ENCODE data around the gene GCKR.

The GCKR gene

GRCh38 chr2:27453968-27454367 lies 42.7 kb upstream of the GCKR start:
- no peaks in the 10 kb centered on the region for H3K36me3 ChIP-seq (replicated peaks; ENCODE audit: insufficient read depth, low read length)
- no peak overlapping the region for H3K9ac ChIP-seq (ENCODE audit: low read length)
- no peak for TF ChIP-seq CTCF (IDR thresholded peaks at IDR 0.05; ENCODE audit: low read length)
- no peak for TF ChIP-seq EZH2 (optimal IDR thresholded peaks at IDR 0.05; ENCODE audit: low read depth, low read length)
- TF ChIP-seq EZH2phosphoT487 (IDR thresholded peaks at IDR 0.05; ENCODE audit: low read length) = no peak

GRCh38 chr2:27461118-27461517 lies 35.5 kb upstream of the GCKR start:
- H3K9ac ChIP-seq (ENCODE audit: low read length) = no peak overlapping the region
- no peak overlapping the region for H3K27ac ChIP-seq (ENCODE audit: low read length)

More at GRCh38 chr2:27453968-27454367, 42.7 kb upstream of the GCKR start:
- no peak overlapping the region for H3K4me3 ChIP-seq (ENCODE audit: low read length)
- no peaks in the 10 kb centered on the region for H3K9me2 ChIP-seq (replicated peaks; ENCODE audit: insufficient read depth, low read length)
- no peak overlapping the region for H3K27ac ChIP-seq (ENCODE audit: low read length)
- H3K79me2 ChIP-seq (ENCODE audit: low read length) = no peaks in the 10 kb centered on the region
- no peaks in the 10 kb centered on the region for H3F3A ChIP-seq (ENCODE audit: insufficient read depth, low read length)
- H3K4me1 ChIP-seq (ENCODE audit: low read length) = no peaks in the 10 kb centered on the region
- H3K27me3 ChIP-seq (replicated peaks; ENCODE audit: insufficient read depth, low read length) = no peaks in the 10 kb centered on the region
- no peak for DNase-seq
- no peak overlapping the region for H2AFZ ChIP-seq (ENCODE audit: low read length)
- H3K4me2 ChIP-seq (ENCODE audit: low read depth, low read length) = no peak overlapping the region
- no peaks in the 10 kb centered on the region for H3K9me3 ChIP-seq (replicated peaks; ENCODE audit: insufficient read depth, low read length)
- no peaks in the 10 kb centered on the region for H4K20me1 ChIP-seq (ENCODE audit: insufficient read depth, low read length)

GRCh38 chr2:27464443-27464842 lies 32.2 kb upstream of the GCKR start:
- H2AFZ ChIP-seq (ENCODE audit: low read length) = no peak overlapping the region
- TF ChIP-seq CTCF (IDR thresholded peaks at IDR 0.05; ENCODE audit: low read length) (no peak), EZH2phosphoT487 (IDR thresholded peaks at IDR 0.05; ENCODE audit: low read length) (no peak), EZH2 (optimal IDR thresholded peaks at IDR 0.05; ENCODE audit: low read depth, low read length) (no peak)
- no peak overlapping the region for H3K9ac ChIP-seq (ENCODE audit: low read length)
- H3K4me1 ChIP-seq (ENCODE audit: low read length) = no peaks in the 10 kb centered on the region
- no peaks in the 10 kb centered on the region for H3K36me3 ChIP-seq (replicated peaks; ENCODE audit: insufficient read depth, low read length)
- H3K4me3 ChIP-seq (ENCODE audit: low read length) = no peak overlapping the region
- no peaks in the 10 kb centered on the region for H3K9me2 ChIP-seq (replicated peaks; ENCODE audit: insufficient read depth, low read length)
- DNase-seq = no peak
- no peak overlapping the region for H3K27ac ChIP-seq (ENCODE audit: low read length)
- no peak overlapping the region for H3K4me2 ChIP-seq (ENCODE audit: low read depth, low read length)
- H3K79me2 ChIP-seq (ENCODE audit: low read length) = no peaks in the 10 kb centered on the region
- no peaks in the 10 kb centered on the region for H3K27me3 ChIP-seq (replicated peaks; ENCODE audit: insufficient read depth, low read length)
- no peaks in the 10 kb centered on the region for H4K20me1 ChIP-seq (ENCODE audit: insufficient read depth, low read length)
- no peaks in the 10 kb centered on the region for H3K9me3 ChIP-seq (replicated peaks; ENCODE audit: insufficient read depth, low read length)
- H3F3A ChIP-seq (ENCODE audit: insufficient read depth, low read length) = no peaks in the 10 kb centered on the region

More at GRCh38 chr2:27461118-27461517, 35.5 kb upstream of the GCKR start:
- no peak for DNase-seq
- H3K9me2 ChIP-seq (replicated peaks; ENCODE audit: insufficient read depth, low read length) = no peaks in the 10 kb centered on the region
- TF ChIP-seq EZH2 (optimal IDR thresholded peaks at IDR 0.05; ENCODE audit: low read depth, low read length) (no peak), CTCF (IDR thresholded peaks at IDR 0.05; ENCODE audit: low read length) (no peak), EZH2phosphoT487 (IDR thresholded peaks at IDR 0.05; ENCODE audit: low read length) (no peak)
- no peaks in the 10 kb centered on the region for H3K27me3 ChIP-seq (replicated peaks; ENCODE audit: insufficient read depth, low read length)
- H4K20me1 ChIP-seq (ENCODE audit: insufficient read depth, low read length) = no peaks in the 10 kb centered on the region
- H3F3A ChIP-seq (ENCODE audit: insufficient read depth, low read length) = no peaks in the 10 kb centered on the region
- no peak overlapping the region for H3K4me3 ChIP-seq (ENCODE audit: low read length)
- no peaks in the 10 kb centered on the region for H3K36me3 ChIP-seq (replicated peaks; ENCODE audit: insufficient read depth, low read length)
- no peak overlapping the region for H3K4me2 ChIP-seq (ENCODE audit: low read depth, low read length)
- H3K4me1 ChIP-seq (ENCODE audit: low read length) = no peaks in the 10 kb centered on the region
- no peaks in the 10 kb centered on the region for H3K9me3 ChIP-seq (replicated peaks; ENCODE audit: insufficient read depth, low read length)
- no peaks in the 10 kb centered on the region for H3K79me2 ChIP-seq (ENCODE audit: low read length)
- H2AFZ ChIP-seq (ENCODE audit: low read length) = no peak overlapping the region

All from MM.1S (cell line).